IMR-90 (cell line): Measurements from ENCODE around the gene RALGPS1. TPM values are rescaled to one million over a fixed set of nuclear protein-coding genes. Genes with fewer than 3 reads are reported as not detected.

Experiments
- ATAC-seq: fragments of 200-7000 bp; cut with Tn5 transposase; 2 replicates; pipeline ENCODE4 v1.9.1; 2020; ENCODE audit warnings: low read depth, mild to moderate bottlenecking, moderate library complexity
- BruUV-seq: library from RNA; stranded (reverse); fragments of 400-500 nt; replicated peaks from 2 replicates; lab custom pipeline; 2021; lab: Mats Ljungman, UMichigan
- CTCF ChIA-PET: fragments of 300-600 bp; formaldehyde crosslinking; extraction: SDS; loops from one replicate; lab custom pipeline; 2021; ENCODE audit warnings: antibody characterized with exemption; lab: Yijun Ruan, JAX
- POLR2A ChIA-PET: fragments of 300-600 bp; sonication (Branson Sonifier 250); formaldehyde crosslinking; loops from one replicate; lab custom pipeline; 2022; ENCODE audit warnings: antibody characterized with exemption; ENCODE audit not compliant: unreplicated experiment; lab: Charles Lee
- DNase-seq: peaks from one replicate; pipeline ENCODE4 v3.0.0; 2013
- H2AFZ ChIP-seq: replicated peaks from 2 replicates; pipeline ENCODE3; 2013; ENCODE audit warnings: low read length, mild to moderate bottlenecking; ENCODE audit not compliant: poor library complexity
- H2AK5ac ChIP-seq: 2 replicates; pipeline ENCODE4 v1.6.1; 2013; ENCODE audit warnings: low read depth, low read length, inconsistent platforms
- H2AK9ac ChIP-seq: replicated peaks from 2 replicates; pipeline ENCODE3; 2013; ENCODE audit warnings: mild to moderate bottlenecking, low read depth, low read length, moderate library complexity; ENCODE audit not compliant: poor library complexity
- H2BK120ac ChIP-seq: 2 replicates; pipeline ENCODE4 v1.6.1; 2013; ENCODE audit warnings: low read depth, low read length, inconsistent platforms
- H2BK15ac ChIP-seq: 3 replicates; pipeline ENCODE4 v1.6.1; 2013; ENCODE audit warnings: low read depth, low read length, inconsistent platforms
- H2BK20ac ChIP-seq: 2 replicates; pipeline ENCODE4 v1.6.1; 2013; ENCODE audit warnings: low read depth, mild to moderate bottlenecking, inconsistent platforms, low read length, moderate library complexity
- H2BK5ac ChIP-seq: 2 replicates; pipeline ENCODE4 v1.6.1; 2013; ENCODE audit warnings: mild to moderate bottlenecking, low read depth, low read length, inconsistent platforms; ENCODE audit not compliant: poor library complexity, severe bottlenecking
- H3K14ac ChIP-seq: replicated peaks from 2 replicates; pipeline ENCODE4 v1.6.1; 2013; ENCODE audit warnings: low read depth, low read length, inconsistent platforms
- H3K18ac ChIP-seq: 2 replicates; pipeline ENCODE4 v1.6.1; 2013; ENCODE audit warnings: low read depth, low read length, control low read depth
- H3K23ac ChIP-seq: 2 replicates; pipeline ENCODE4 v1.6.1; 2013; ENCODE audit warnings: low read depth, low read length, inconsistent platforms
- H3K27ac ChIP-seq: 2 replicates; pipeline ENCODE4 v1.5.1; 2013; ENCODE audit warnings: mild to moderate bottlenecking, control low read depth, low read length; ENCODE audit not compliant: insufficient read depth
- H3K27me3 ChIP-seq: 2 replicates; pipeline ENCODE4 v1.6.1; 2013; ENCODE audit warnings: low read length; ENCODE audit not compliant: control insufficient read depth, insufficient read depth
- H3K36me3 ChIP-seq: 2 replicates; pipeline ENCODE4 v1.6.1; 2013; ENCODE audit warnings: low read length, mixed read lengths; ENCODE audit not compliant: control insufficient read depth, insufficient read depth
- H3K4ac ChIP-seq: 2 replicates; pipeline ENCODE4 v1.6.1; 2013; ENCODE audit warnings: low read depth, low read length, inconsistent platforms
- H3K4me1 ChIP-seq: 2 replicates; pipeline ENCODE4 v1.6.1; 2013; ENCODE audit warnings: low read length, mixed read lengths; ENCODE audit not compliant: control insufficient read depth, insufficient read depth
- H3K4me2 ChIP-seq: 2 replicates; pipeline ENCODE4 v1.6.1; 2013; ENCODE audit warnings: low read depth, mild to moderate bottlenecking, control low read depth, low read length, moderate library complexity
- H3K4me3 ChIP-seq: 2 replicates; pipeline ENCODE4 v1.5.1; 2013; ENCODE audit warnings: low read depth, mild to moderate bottlenecking, control low read depth, low read length, moderate library complexity; ENCODE audit not compliant: insufficient read depth
- H3K56ac ChIP-seq: 2 replicates; pipeline ENCODE4 v1.6.1; 2013; ENCODE audit warnings: low read length, inconsistent platforms; ENCODE audit not compliant: insufficient read depth; ENCODE audit errors: extremely low read depth
- H3K79me1 ChIP-seq, 2 experiments: 2 replicates each; pipeline ENCODE4 v1.6.1; 2013; ENCODE audit warnings: low read length in 2 of 2, inconsistent platforms in 1 of 2, low read depth in 1 of 2
- H3K9ac ChIP-seq: 2 replicates; pipeline ENCODE4 v1.6.1; 2013; ENCODE audit warnings: low read depth, low read length, control low read depth
- H3K9me1 ChIP-seq: 2 replicates; pipeline ENCODE4 v1.6.1; 2013; ENCODE audit warnings: low read length, inconsistent platforms; ENCODE audit not compliant: insufficient read depth
- H3K9me3 ChIP-seq: 2 replicates; pipeline ENCODE4 v1.6.1; 2013; ENCODE audit warnings: low read length; ENCODE audit not compliant: control insufficient read depth, insufficient read depth
- H4K20me1 ChIP-seq: 2 replicates; pipeline ENCODE4 v1.6.1; 2013; ENCODE audit warnings: low read length, inconsistent platforms; ENCODE audit not compliant: insufficient read depth
- H4K5ac ChIP-seq: 2 replicates; pipeline ENCODE4 v1.6.1; 2013; ENCODE audit warnings: mild to moderate bottlenecking, low read depth, low read length, control low read depth
- H4K8ac ChIP-seq, 2 experiments: 2 replicates each; pipeline ENCODE4 v1.6.1; 2013; ENCODE audit warnings: low read depth in 2 of 2, low read length in 2 of 2, control low read depth in 1 of 2, inconsistent platforms in 1 of 2
- H4K91ac ChIP-seq: 2 replicates; pipeline ENCODE4 v1.6.1; 2013; ENCODE audit warnings: low read depth, low read length, inconsistent platforms; ENCODE audit not compliant: insufficient read depth
- BHLHE40 ChIP-seq: fragments of 150-350 bp; IDR thresholded peaks from 2 replicates; pipeline ENCODE4 v1.6.1; 2016; ENCODE audit warnings: mild to moderate bottlenecking, low read depth, low read length
- CEBPB ChIP-seq: IDR thresholded peaks from 2 replicates; pipeline ENCODE4 v1.6.1; 2012; ENCODE audit warnings: low read depth, low read length, improper control_type of control experiment
- CHD1 ChIP-seq: IDR thresholded peaks from 2 replicates; pipeline ENCODE4 v1.6.1; 2012; ENCODE audit warnings: low read depth, low read length, improper control_type of control experiment
- CTCF ChIP-seq: conservative IDR thresholded peaks from 2 replicates; pipeline ENCODE4 v1.5.1; 2012; ENCODE audit warnings: mild to moderate bottlenecking, low read depth, low read length, improper control_type of control experiment
- ELK1 ChIP-seq: fragments of 150-350 bp; IDR thresholded peaks from 2 replicates; pipeline ENCODE4 v1.6.1; 2016; ENCODE audit warnings: low read depth, mild to moderate bottlenecking, low read length, moderate library complexity, borderline replicate concordance
- FOS ChIP-seq: fragments of 150-350 bp; IDR thresholded peaks from 2 replicates; pipeline ENCODE4 v1.6.1; 2016; ENCODE audit warnings: low read depth, low read length
- MAZ ChIP-seq: IDR thresholded peaks from 2 replicates; pipeline ENCODE4 v1.6.1; 2012; ENCODE audit warnings: low read depth, mild to moderate bottlenecking, low read length, improper control_type of control experiment, moderate library complexity, borderline replicate concordance
- MXI1 ChIP-seq: IDR thresholded peaks from 2 replicates; pipeline ENCODE4 v1.6.1; 2012; ENCODE audit warnings: low read depth, mild to moderate bottlenecking, low read length, moderate library complexity, borderline replicate concordance
- NFE2L2 ChIP-seq: fragments of 150-350 bp; IDR thresholded peaks from 2 replicates; pipeline ENCODE4 v1.6.1; 2016; ENCODE audit warnings: low read depth, mild to moderate bottlenecking, low read length
- POLR2A ChIP-seq: IDR thresholded peaks from 2 replicates; pipeline ENCODE4 v1.6.1; 2012; ENCODE audit warnings: mild to moderate bottlenecking, low read depth, low read length
- RAD21 ChIP-seq: IDR thresholded peaks from 2 replicates; pipeline ENCODE4 v1.6.1; 2012; ENCODE audit warnings: low read length, improper control_type of control experiment
- RFX5 ChIP-seq: IDR thresholded peaks from 2 replicates; pipeline ENCODE4 v1.8.0; 2012; ENCODE audit warnings: low read depth, mild to moderate bottlenecking, low read length, moderate library complexity
- SMC3 ChIP-seq: fragments of 150-350 bp; IDR thresholded peaks from 2 replicates; pipeline ENCODE4 v1.6.1; 2016; ENCODE audit warnings: low read depth, mild to moderate bottlenecking, antibody characterized with exemption, low read length, moderate library complexity
- WGBS, 2 experiments: methylation state at CpG; one replicate each; pipeline versions ENCODE4 v1.1.5 to v1.1.7; 2013; ENCODE audit warnings: missing lambda C conversion rate in 2 of 2; ENCODE audit not compliant: insufficient read length in 1 of 2; ENCODE audit errors: extremely low coverage in 2 of 2; 5-methylcytosine and 5-hydroxymethylcytosine counted together
- dilution Hi-C: fragments of 300-500 bp; cut with HindIII; formaldehyde crosslinking; loops from one replicate; pipeline ENCODE4 v1.14.3; 2018; ENCODE audit warnings: low sequenced_read_pairs; ENCODE audit not compliant: unreplicated experiment
- in situ Hi-C: fragments of 300-500 bp; cut with MboI; formaldehyde crosslinking; loops from 3 replicates; pipeline ENCODE4 v1.14.3; 2019; ENCODE audit warnings: low sequenced_read_pairs, inconsistent platforms, mixed read lengths
- intact Hi-C: fragments of 100-400 bp; cut with micrococcal nuclease; formaldehyde crosslinking; loops from 2 replicates; pipeline ENCODE4 v1.10.0; 2022
- polyA plus RNA-seq, 3 experiments: library from polyadenylated mRNA; depleted of rRNA; stranded (reverse); fragments of >200 nt; gene quantifications; 2 replicates each; pipeline ENCODE4 v1.2.3, GENCODE V29; 2012; ENCODE audit warnings: low replicate concordance in 1 of 3
- total RNA-seq: library from RNA; depleted of rRNA; stranded (reverse); fragments of >200 nt; gene quantifications from 2 replicates; pipeline ENCODE4 v1.2.3, GENCODE V29; 2012
- TF ChIP-seq, protein P1 (sequence below): fragments of 150-350 bp; IDR thresholded peaks from 2 replicates; pipeline ENCODE4 v1.6.1; 2017; ENCODE audit warnings: mild to moderate bottlenecking, antibody characterized with exemption, low read length, low read depth

RALGPS1 gene
- total and polyA plus RNA-seq, 2 of the 4 experiments (the other 2 are of a cell fraction), result 0.90 to 2.8 TPM

- H3K4me1 ChIP-seq, result peaks cover 12% of the 10 kb centered on the region
- H3K56ac ChIP-seq, result no peak overlapping the region
- no peak overlapping the region for H4K8ac ChIP-seq
- in situ Hi-C loops, result no loop called here
- H3K79me1 ChIP-seq, result no peaks in the 10 kb centered on the region; a peak in 1 of 4 replicates
- no TSS peak for BruUV-seq
- WGBS, 2 experiments, result 80% methylated on average over 2 of the region's 5 CpGs; no CpG with 5 or more reads in 1 of the 2 experiments
- H2AFZ ChIP-seq, result no peak overlapping the region
- H3K4ac ChIP-seq, result 0 out of 2 replicates have a peak overlapping the region, but pooled peaks have one; percentile 12
- H3K27me3 ChIP-seq, result no peaks in the 10 kb centered on the region
- no peak overlapping the region for H2AK9ac ChIP-seq
- no peaks in the 10 kb centered on the region for H3K36me3 ChIP-seq
- peaks cover 14% of the 10 kb centered on the region for H3K9me1 ChIP-seq
- H3K4me3 ChIP-seq, result no peak overlapping the region
- H2BK15ac ChIP-seq, result no peak overlapping the region
- no peak for ATAC-seq
- H3K14ac ChIP-seq, result no peak overlapping the region
- peaks cover 3% of the 10 kb centered on the region; the same call in 1 of the 2 replicates for H3K9me3 ChIP-seq
- TF ChIP-seq POLR2A, result no peak
- no peak for TF ChIP-seq CHD1
- TF ChIP-seq ELK1, result no peak
- TF ChIP-seq FOS, result no peak
- TF ChIP-seq CEBPB, result no peak
- TF ChIP-seq MAZ, result no peak
- no peak for TF ChIP-seq NFE2L2
- TF ChIP-seq, protein P1, sequence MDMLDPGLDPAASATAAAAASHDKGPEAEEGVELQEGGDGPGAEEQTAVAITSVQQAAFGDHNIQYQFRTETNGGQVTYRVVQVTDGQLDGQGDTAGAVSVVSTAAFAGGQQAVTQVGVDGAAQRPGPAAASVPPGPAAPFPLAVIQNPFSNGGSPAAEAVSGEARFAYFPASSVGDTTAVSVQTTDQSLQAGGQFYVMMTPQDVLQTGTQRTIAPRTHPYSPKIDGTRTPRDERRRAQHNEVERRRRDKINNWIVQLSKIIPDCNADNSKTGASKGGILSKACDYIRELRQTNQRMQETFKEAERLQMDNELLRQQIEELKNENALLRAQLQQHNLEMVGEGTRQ, result no peak
- TF ChIP-seq CTCF, result no peak
- no peak for TF ChIP-seq RAD21
- TF ChIP-seq MXI1, result no peak
- no peak for TF ChIP-seq RFX5
- no peak for TF ChIP-seq BHLHE40
- no peak for TF ChIP-seq SMC3
- DNase-seq, result no peak
- CTCF ChIA-PET, result no interaction called here
- no peak overlapping the region for H2BK5ac ChIP-seq
- dilution Hi-C loops, result no loop called here
- H3K23ac ChIP-seq, result no peak overlapping the region
- H4K20me1 ChIP-seq, result no peaks in the 10 kb centered on the region
- peak overlapping the region; percentile 34; the same call in 1 of the 2 replicates for H4K91ac ChIP-seq
- H3K4me2 ChIP-seq, result no peak overlapping the region
- intact Hi-C loops, result no loop called here
- H3K18ac ChIP-seq, result no peak overlapping the region
- peak overlapping the region; percentile 31; the same call in 1 of the 2 replicates for H2AK5ac ChIP-seq
- H3K9ac ChIP-seq, result no peak overlapping the region
- H2BK20ac ChIP-seq, result 0 out of 2 replicates have a peak overlapping the region, but pooled peaks have one; percentile 8
- POLR2A ChIA-PET, result no interaction called here
- H2BK120ac ChIP-seq, result no peak overlapping the region
- H4K5ac ChIP-seq, result no peak overlapping the region
- H3K27ac ChIP-seq, result no peak overlapping the region
Measured at GRCh38 chr9:127067603-127068220, 153.1 kb downstream of the RALGPS1 start.
